A549 (cell line): ENCODE results near the gene CLIP2. TPM values are rescaled to one million over a fixed set of nuclear protein-coding genes. Genes with fewer than 3 reads are reported as not detected.

Experiments used
- ATAC-seq, 2 experiments: fragments of 200-7000 bp in 1 of 2; fragments of >200 bp in 1 of 2; cut with Nextera tagmentation in 1 of 2; cut with Tn5 transposase in 1 of 2; 3 replicates each; pipeline versions ENCODE4 v1.8.0 to v1.9.1; 2018 to 2020; ENCODE audit warnings: mild to moderate bottlenecking in 1 of 2, moderate library complexity in 1 of 2
- CTCF ChIA-PET: fragments of 300-600 bp; sonication (Branson Sonifier 250); formaldehyde crosslinking; extraction: SDS; loops from one replicate; lab custom pipeline; 2021; ENCODE audit warnings: antibody characterized with exemption, inconsistent platforms; lab: Yijun Ruan, JAX
- POLR2A ChIA-PET: fragments of 350-600 bp; formaldehyde crosslinking; extraction: SDS; loops from one replicate; lab custom pipeline; 2021; ENCODE audit warnings: antibody characterized with exemption, inconsistent platforms; lab: Yijun Ruan, JAX
- DNase-seq, 2 experiments: peaks; one replicate each; pipeline versions ENCODE4 v3.0.0 to v3.0.0-alpha.2; 2011 to 2016; ENCODE audit warnings: low read depth in 1 of 2, low spot score in 1 of 2
- FAIRE-seq: peaks from 2 replicates; lab custom pipeline; 2011; peaks lifted over from hg19 to GRCh38; lab: Jason Lieb, UNC
- H3K27ac ChIP-seq, 2 experiments: fragments of >200 bp; sonication (Bioruptor Twin); formaldehyde crosslinking; 3 replicates each; pipeline ENCODE4 v1.5.1; 2016 to 2017
- H3K4me1 ChIP-seq: fragments of >200 bp; sonication (Bioruptor Twin); formaldehyde crosslinking; 3 replicates; pipeline ENCODE4 v1.6.1; 2016
- H3K4me2 ChIP-seq: fragments of >200 bp; sonication (Bioruptor Twin); formaldehyde crosslinking; 3 replicates; pipeline ENCODE4 v1.6.1; 2016
- H3K4me3 ChIP-seq: fragments of >200 bp; sonication (Bioruptor Twin); formaldehyde crosslinking; 3 replicates; pipeline ENCODE4 v1.5.1; 2016
- H3K9me3 ChIP-seq: fragments of >200 bp; sonication (Bioruptor Twin); formaldehyde crosslinking; 3 replicates; pipeline ENCODE4 v1.6.1; 2016
- BHLHE40 ChIP-seq: IDR thresholded peaks from 2 replicates; pipeline ENCODE4 v1.6.1; 2012; ENCODE audit warnings: low read depth, low read length, inconsistent platforms
- CHD4 ChIP-seq: fragments of 200-600 bp; sonication (generic); IDR thresholded peaks from 2 replicates; pipeline ENCODE4 v1.6.1; 2016; ENCODE audit warnings: antibody characterized with exemption, mild to moderate bottlenecking, borderline replicate concordance
- EHMT2 ChIP-seq: fragments of 200-600 bp; sonication (generic); IDR thresholded peaks from 2 replicates; pipeline ENCODE4 v1.6.1; 2016; ENCODE audit warnings: antibody characterized with exemption, low read depth, mild to moderate bottlenecking, moderate library complexity
- ESRRA ChIP-seq: fragments of 150-350 bp; IDR thresholded peaks from 2 replicates; pipeline ENCODE4 v1.6.1; 2014; ENCODE audit warnings: mild to moderate bottlenecking, low read length, borderline replicate concordance
- FOSB ChIP-seq: fragments of 250-450 bp; sonication (Bioruptor Pico); IDR thresholded peaks from 2 replicates; pipeline ENCODE4 v1.5.0; 2020; ENCODE audit warnings: mild to moderate bottlenecking, moderate library complexity
- GATA3 ChIP-seq: IDR thresholded peaks from 2 replicates; pipeline ENCODE4 v1.6.1; 2012; ENCODE audit warnings: borderline replicate concordance
- HEYL ChIP-seq: fragments of 250-450 bp; sonication (Bioruptor Pico); IDR thresholded peaks from 2 replicates; pipeline ENCODE4 v1.8.0; 2021; ENCODE audit warnings: mild to moderate bottlenecking, moderate library complexity
- HOXA7 ChIP-seq: fragments of 250-450 bp; sonication (Bioruptor Pico); IDR thresholded peaks from 2 replicates; pipeline ENCODE4 v1.5.0; 2020; ENCODE audit warnings: mild to moderate bottlenecking, moderate library complexity
- JUN ChIP-seq, 2 experiments: fragments of >200 bp; sonication (Bioruptor Twin); formaldehyde crosslinking; IDR thresholded peaks; 2 replicates in 1 of 2; 3 replicates in 1 of 2; pipeline ENCODE4 v1.6.1; 2016 to 2017
- KDM1A ChIP-seq: fragments of 200-600 bp; sonication (generic); IDR thresholded peaks from 2 replicates; pipeline ENCODE4 v1.6.1; 2016; ENCODE audit warnings: low read depth, mild to moderate bottlenecking
- NR3C1 ChIP-seq: fragments of >200 bp; sonication (Bioruptor Twin); formaldehyde crosslinking; IDR thresholded peaks from 3 replicates; pipeline ENCODE4 v1.6.1; 2017
- SREBF2 ChIP-seq: fragments of 450-650 bp; IDR thresholded peaks from 2 replicates; pipeline ENCODE4 v1.6.1; 2014; ENCODE audit warnings: mild to moderate bottlenecking, moderate library complexity
- TFCP2L1 ChIP-seq: fragments of 250-450 bp; sonication (Bioruptor Pico); IDR thresholded peaks from 2 replicates; pipeline ENCODE4 v1.5.0; 2021; ENCODE audit warnings: mild to moderate bottlenecking
- ZFP36 ChIP-seq: fragments of 450-650 bp; IDR thresholded peaks from 2 replicates; pipeline ENCODE4 v1.6.1; 2014; ENCODE audit warnings: borderline replicate concordance; ENCODE audit not compliant: partially characterized antibody
- ZNF302 ChIP-seq: fragments of 250-450 bp; sonication (Bioruptor Pico); IDR thresholded peaks from 2 replicates; pipeline ENCODE4 v1.9.0; 2021; ENCODE audit warnings: inconsistent platforms, mild to moderate bottlenecking, moderate library complexity
- WGBS: methylation state at CpG from one replicate; pipeline ENCODE4 v1.1.6; 2017; ENCODE audit errors: missing lambda C conversion rate; 5-methylcytosine and 5-hydroxymethylcytosine counted together
- polyA plus RNA-seq, 4 experiments: library from polyadenylated mRNA; depleted of rRNA in 3 of 4; stranded (reverse); fragments of >200 nt; fragmentation: RNase III in 1 of 4; extraction: RNeasy Plus Mini Kit Qiagen cat#74134 plus additional on column Dnase treatment in 1 of 4; gene quantifications; 2 replicates in 3 of 4; 3 replicates in 1 of 4; pipeline ENCODE4 v1.2.3, GENCODE V29; 2011 to 2017
- TF ChIP-seq, protein P1 (sequence below): IDR thresholded peaks from 2 replicates; pipeline ENCODE4 v1.6.1; 2012
- TF ChIP-seq, protein P2 (sequence below): fragments of >200 bp; sonication (Bioruptor Twin); formaldehyde crosslinking; IDR thresholded peaks from 3 replicates; pipeline ENCODE4 v1.6.1; 2016
- TF ChIP-seq, protein P3 (sequence below): fragments of 200-600 bp; sonication (generic); IDR thresholded peaks from 2 replicates; pipeline ENCODE4 v1.6.1; 2016; ENCODE audit warnings: antibody characterized with exemption, mild to moderate bottlenecking, moderate library complexity
- TF ChIP-seq, protein P4 (sequence below): IDR thresholded peaks from 2 replicates; pipeline ENCODE4 v1.6.1; 2012; ENCODE audit warnings: low read depth, borderline replicate concordance
- TF ChIP-seq, protein P5 (sequence below): fragments of >200 bp; sonication (Bioruptor Twin); formaldehyde crosslinking; IDR thresholded peaks from 3 replicates; pipeline ENCODE4 v1.5.1; 2016
- TF ChIP-seq, protein P6 (sequence below): IDR thresholded peaks from 2 replicates; pipeline ENCODE4 v1.6.1; 2012
- TF ChIP-seq, protein P7 (sequence below): fragments of >200 bp; sonication (Bioruptor Twin); formaldehyde crosslinking; IDR thresholded peaks from 2 replicates; pipeline ENCODE4 v1.6.1; 2016

The CLIP2 gene
- polyA plus RNA-seq, 2 of the 4 experiments (the other 2 are of a cell fraction) = 3.7 to 17.0 TPM

DNA sequence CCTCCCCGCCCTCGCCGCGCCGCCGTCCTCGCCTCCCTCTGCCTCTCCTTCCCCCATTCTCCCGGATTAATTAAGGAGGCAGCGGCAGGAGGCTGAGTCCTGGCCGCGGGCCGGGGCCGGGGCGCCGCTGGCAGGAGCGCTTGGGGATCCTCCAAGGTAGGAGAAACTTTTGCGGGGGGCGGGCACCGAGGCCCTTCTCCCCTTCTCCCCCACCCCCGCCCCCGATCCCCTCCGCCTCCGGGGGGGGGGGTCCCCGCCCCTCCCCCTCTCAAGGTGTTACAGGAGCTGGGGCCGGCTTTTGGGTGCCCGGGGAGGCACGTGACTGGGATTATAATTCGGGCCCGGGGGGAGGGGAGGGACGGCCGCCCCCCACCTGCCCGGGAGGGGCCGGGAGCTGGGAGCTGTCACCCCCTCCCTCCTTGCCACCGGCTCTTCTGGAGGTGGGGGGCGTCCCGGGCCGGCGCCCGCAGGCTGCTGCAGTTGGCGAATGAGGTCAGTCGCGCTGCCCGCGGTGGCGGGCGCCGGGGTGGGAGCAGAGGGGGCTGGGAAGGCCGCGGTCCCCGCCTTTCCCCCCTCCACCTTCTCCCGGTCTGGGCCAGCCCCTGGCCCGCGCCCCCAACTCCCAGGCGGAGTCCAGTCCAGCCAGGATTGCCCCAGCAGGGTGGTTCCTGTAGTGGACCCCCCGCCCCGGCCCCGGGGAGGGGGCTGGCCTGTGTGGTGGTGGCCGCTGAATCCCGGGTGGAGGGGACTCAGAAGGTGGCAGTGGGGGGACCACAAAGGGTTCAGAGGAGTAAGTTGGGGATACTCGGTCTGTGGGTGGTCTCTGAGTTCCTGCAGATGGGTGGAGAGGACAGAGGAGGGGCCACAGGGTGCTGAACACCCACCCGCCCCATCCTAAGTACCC lies 165.1 kb downstream of the CLIP2 start:
- Histone ChIP-seq H3K4me3 (peak overlapping the region; percentile 92), H3K4me1 (peaks cover 18% of the 10 kb centered on the region), H3K27ac (peak overlapping the region; percentile 96 to 98), H3K9me3 (0 out of 3 replicates have a peak, but pooled peaks cover 5% of the 10 kb centered on the region), H3K4me2 (peak overlapping the region; percentile 99)
- FAIRE-seq (no peak), ATAC-seq (peak; percentile 5 to 48; a peak in 5 of 6 replicates), DNase-seq (no peak)
- POLR2A ChIA-PET = no interaction called here
- TF ChIP-seq FOSB (CRISPR knock-in tag) = no peak
- peak in 1 of 2 experiments; percentile 45; a peak in 1 of 5 replicates for TF ChIP-seq JUN (IDR thresholded peaks at IDR 0.05)
- WGBS = 10% methylated on average over 22 of the region's 61 CpGs
- CTCF ChIA-PET = no interaction called here

DNA sequence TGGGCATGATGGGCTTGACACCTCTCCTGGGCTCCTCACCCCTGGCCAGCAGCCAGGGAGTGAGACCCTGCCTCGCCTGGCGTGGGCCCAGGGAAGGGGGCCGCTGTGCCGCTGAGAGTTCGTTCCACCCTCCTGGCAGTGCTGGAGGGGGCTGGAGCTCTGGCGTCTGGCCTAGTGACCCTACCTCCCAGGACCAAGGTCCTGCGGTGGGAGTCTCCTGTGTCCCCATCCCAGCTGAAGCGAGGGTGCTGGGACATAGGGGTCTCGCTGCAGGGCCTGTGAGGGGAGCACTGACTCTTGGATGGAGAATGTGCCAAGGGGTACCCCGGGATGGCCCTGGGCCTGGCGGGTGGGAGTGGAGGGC lies 165.7 kb downstream of the CLIP2 start:
- DNase-seq = no peak
- Histone ChIP-seq H3K4me3 (peak overlapping the region; percentile 92), H3K4me2 (peak overlapping the region; percentile 99), H3K4me1 (peaks cover 18% of the 10 kb centered on the region), H3K9me3 (0 out of 3 replicates have a peak, but pooled peaks cover 5% of the 10 kb centered on the region), H3K27ac (peak overlapping the region; percentile 96 to 98)
- TF ChIP-seq KDM1A = no peak
- TF ChIP-seq SREBF2 = no peak
- TF ChIP-seq, protein P1, sequence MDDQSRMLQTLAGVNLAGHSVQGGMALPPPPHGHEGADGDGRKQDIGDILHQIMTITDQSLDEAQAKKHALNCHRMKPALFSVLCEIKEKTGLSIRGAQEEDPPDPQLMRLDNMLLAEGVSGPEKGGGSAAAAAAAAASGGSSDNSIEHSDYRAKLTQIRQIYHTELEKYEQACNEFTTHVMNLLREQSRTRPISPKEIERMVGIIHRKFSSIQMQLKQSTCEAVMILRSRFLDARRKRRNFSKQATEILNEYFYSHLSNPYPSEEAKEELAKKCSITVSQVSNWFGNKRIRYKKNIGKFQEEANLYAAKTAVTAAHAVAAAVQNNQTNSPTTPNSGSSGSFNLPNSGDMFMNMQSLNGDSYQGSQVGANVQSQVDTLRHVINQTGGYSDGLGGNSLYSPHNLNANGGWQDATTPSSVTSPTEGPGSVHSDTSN = no peak
- TF ChIP-seq CHD4 = no peak
- TF ChIP-seq BHLHE40 = no peak
- TF ChIP-seq EHMT2 = no peak
- TF ChIP-seq, protein P2, sequence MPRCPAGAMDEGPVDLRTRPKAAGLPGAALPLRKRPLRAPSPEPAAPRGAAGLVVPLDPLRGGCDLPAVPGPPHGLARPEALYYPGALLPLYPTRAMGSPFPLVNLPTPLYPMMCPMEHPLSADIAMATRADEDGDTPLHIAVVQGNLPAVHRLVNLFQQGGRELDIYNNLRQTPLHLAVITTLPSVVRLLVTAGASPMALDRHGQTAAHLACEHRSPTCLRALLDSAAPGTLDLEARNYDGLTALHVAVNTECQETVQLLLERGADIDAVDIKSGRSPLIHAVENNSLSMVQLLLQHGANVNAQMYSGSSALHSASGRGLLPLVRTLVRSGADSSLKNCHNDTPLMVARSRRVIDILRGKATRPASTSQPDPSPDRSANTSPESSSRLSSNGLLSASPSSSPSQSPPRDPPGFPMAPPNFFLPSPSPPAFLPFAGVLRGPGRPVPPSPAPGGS = no peak
- TF ChIP-seq, protein P3, sequence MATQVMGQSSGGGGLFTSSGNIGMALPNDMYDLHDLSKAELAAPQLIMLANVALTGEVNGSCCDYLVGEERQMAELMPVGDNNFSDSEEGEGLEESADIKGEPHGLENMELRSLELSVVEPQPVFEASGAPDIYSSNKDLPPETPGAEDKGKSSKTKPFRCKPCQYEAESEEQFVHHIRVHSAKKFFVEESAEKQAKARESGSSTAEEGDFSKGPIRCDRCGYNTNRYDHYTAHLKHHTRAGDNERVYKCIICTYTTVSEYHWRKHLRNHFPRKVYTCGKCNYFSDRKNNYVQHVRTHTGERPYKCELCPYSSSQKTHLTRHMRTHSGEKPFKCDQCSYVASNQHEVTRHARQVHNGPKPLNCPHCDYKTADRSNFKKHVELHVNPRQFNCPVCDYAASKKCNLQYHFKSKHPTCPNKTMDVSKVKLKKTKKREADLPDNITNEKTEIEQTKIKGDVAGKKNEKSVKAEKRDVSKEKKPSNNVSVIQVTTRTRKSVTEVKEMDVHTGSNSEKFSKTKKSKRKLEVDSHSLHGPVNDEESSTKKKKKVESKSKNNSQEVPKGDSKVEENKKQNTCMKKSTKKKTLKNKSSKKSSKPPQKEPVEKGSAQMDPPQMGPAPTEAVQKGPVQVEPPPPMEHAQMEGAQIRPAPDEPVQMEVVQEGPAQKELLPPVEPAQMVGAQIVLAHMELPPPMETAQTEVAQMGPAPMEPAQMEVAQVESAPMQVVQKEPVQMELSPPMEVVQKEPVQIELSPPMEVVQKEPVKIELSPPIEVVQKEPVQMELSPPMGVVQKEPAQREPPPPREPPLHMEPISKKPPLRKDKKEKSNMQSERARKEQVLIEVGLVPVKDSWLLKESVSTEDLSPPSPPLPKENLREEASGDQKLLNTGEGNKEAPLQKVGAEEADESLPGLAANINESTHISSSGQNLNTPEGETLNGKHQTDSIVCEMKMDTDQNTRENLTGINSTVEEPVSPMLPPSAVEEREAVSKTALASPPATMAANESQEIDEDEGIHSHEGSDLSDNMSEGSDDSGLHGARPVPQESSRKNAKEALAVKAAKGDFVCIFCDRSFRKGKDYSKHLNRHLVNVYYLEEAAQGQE = no peak
- TF ChIP-seq, protein P4, sequence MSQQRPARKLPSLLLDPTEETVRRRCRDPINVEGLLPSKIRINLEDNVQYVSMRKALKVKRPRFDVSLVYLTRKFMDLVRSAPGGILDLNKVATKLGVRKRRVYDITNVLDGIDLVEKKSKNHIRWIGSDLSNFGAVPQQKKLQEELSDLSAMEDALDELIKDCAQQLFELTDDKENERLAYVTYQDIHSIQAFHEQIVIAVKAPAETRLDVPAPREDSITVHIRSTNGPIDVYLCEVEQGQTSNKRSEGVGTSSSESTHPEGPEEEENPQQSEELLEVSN = no peak
- 100% methylated on average over 3 of the region's 11 CpGs for WGBS
- ChIA-PET POLR2A (no interaction called here), CTCF (interaction anchor here (1.3 kb wide), 1 partner anchor 112 kb away, joined by 5 read pairs; no protein-coding TSS in a partner anchor)
- peak in 1 of 2 experiments; percentile 2; a peak in 1 of 6 replicates for ATAC-seq
- FAIRE-seq = no peak

DNA sequence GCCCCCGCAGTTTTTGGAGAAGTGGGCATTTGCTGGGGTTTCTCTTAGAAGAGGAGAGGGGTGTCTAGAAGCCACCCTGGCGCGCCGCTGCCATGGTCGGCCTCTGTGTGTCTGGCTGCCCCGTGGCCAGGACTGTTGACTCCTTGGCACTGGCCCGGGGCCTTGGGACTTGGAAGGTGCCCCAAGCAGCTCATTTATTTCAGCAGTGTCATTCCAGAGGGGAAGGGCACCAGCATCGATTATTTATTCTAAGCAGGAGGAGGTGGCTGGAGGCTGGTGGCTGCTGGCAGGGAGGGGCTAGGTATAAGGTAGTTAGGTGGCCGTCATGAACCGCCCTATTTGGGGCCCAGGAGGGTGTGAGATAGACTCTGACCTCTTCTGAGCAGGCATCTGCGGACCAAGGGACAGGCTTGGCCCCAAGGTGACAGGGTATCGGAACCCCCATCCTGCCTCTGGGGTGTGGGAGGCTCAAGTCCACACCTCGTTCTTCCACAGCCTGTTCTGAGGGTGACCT lies 166.1 kb downstream of the CLIP2 start:
- H3K4me2 ChIP-seq = peak overlapping the region; percentile 99
- peak overlapping the region; percentile 92 for H3K4me3 ChIP-seq
- no peak for FAIRE-seq
- peak overlapping the region; percentile 96 to 98 for H3K27ac ChIP-seq
- WGBS = 64% methylated on average over 12 of the region's 13 CpGs
- CTCF ChIA-PET = interaction anchor here (0.6 to 1.4 kb wide), 5 partner anchors 17 to 602 kb away, joined by 3 to 5 read pairs (median 3); no protein-coding TSS in a partner anchor
- no peak for DNase-seq
- H3K9me3 ChIP-seq = 0 out of 3 replicates have a peak, but pooled peaks cover 5% of the 10 kb centered on the region
- ATAC-seq = peak in 1 of 2 experiments; percentile 18; a peak in 3 of 6 replicates
- H3K4me1 ChIP-seq = peaks cover 18% of the 10 kb centered on the region
- POLR2A ChIA-PET = no interaction called here
- TF ChIP-seq ZNF302 (CRISPR knock-in tag) (no peak), TFCP2L1 (CRISPR knock-in tag) (no peak), NR3C1 (no peak), HEYL (CRISPR knock-in tag) (no peak), BHLHE40 (no peak), GATA3 (no peak), HOXA7 (no peak), JUN (IDR thresholded peaks at IDR 0.05) (no peak), ESRRA (no peak), ZFP36 (no peak)
- TF ChIP-seq, protein P5, sequence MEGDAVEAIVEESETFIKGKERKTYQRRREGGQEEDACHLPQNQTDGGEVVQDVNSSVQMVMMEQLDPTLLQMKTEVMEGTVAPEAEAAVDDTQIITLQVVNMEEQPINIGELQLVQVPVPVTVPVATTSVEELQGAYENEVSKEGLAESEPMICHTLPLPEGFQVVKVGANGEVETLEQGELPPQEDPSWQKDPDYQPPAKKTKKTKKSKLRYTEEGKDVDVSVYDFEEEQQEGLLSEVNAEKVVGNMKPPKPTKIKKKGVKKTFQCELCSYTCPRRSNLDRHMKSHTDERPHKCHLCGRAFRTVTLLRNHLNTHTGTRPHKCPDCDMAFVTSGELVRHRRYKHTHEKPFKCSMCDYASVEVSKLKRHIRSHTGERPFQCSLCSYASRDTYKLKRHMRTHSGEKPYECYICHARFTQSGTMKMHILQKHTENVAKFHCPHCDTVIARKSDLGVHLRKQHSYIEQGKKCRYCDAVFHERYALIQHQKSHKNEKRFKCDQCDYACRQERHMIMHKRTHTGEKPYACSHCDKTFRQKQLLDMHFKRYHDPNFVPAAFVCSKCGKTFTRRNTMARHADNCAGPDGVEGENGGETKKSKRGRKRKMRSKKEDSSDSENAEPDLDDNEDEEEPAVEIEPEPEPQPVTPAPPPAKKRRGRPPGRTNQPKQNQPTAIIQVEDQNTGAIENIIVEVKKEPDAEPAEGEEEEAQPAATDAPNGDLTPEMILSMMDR = no peak
- TF ChIP-seq, protein P6, sequence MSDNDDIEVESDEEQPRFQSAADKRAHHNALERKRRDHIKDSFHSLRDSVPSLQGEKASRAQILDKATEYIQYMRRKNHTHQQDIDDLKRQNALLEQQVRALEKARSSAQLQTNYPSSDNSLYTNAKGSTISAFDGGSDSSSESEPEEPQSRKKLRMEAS = no peak
- TF ChIP-seq, protein P7, sequence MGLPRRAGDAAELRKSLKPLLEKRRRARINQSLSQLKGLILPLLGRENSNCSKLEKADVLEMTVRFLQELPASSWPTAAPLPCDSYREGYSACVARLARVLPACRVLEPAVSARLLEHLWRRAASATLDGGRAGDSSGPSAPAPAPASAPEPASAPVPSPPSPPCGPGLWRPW = no peak
